ENCODE results near the gene LGALS7B. TPM values are rescaled to one million over a fixed set of nuclear protein-coding genes. Genes with fewer than 3 reads are reported as not detected.

The LGALS7B gene
- polyA plus RNA-seq, 1 experiment = not detected

DNA sequence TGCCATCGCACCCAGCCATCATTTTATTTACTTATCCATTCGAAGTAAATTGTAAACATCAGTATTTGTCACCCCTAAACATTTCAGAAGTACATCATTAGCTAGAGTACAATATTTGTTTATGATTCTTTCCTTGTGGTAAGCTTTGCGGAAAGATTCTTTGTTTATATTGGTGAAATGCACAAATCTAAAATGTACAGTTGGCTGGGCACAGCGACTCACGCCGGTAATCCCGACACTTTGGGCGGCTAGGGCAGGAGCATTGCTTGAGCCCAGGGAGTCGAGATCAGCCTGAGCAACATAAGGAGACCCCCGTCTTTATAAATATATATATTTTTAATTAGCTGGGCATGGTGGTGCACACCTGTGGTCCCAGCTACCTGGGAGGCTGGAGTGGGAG, 10.1 kb downstream of the LGALS7B start:
- POLR2A ChIA-PET = no interaction called here

DNA sequence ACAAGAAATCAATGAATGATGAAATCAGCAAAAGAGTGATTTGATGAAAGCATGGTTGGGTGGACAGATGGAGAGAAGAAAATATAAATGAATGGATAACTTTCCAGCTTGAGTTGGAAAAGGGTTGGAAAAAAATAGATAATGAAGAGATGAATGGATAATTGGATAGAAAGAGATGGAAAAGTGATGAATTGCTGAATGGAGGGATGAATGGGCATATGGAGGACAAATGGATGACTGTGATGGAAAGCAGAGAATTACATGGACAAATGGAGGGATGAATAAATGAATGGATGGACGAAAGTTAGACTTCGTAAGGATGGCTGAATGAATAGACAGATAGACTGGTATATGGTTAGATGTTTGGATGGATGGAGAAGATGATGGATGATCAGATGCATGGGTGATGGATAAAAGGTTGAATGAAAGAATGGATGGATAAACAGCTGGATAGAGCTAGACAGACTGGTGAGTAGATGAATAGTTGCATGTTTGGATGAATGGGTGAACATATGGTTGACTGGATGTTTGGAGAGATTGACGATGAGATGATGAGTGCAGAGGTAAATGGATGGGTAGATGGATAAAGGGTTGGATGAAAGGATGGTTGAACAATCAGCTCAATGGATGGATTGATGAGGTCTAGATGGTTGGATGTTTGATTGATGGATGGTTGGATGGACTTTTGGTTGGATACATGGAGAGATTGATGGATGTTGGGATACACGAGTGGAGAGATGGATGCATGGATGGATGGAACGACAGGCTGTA, 11.8 kb downstream of the LGALS7B start:
- POLR2A ChIA-PET = no interaction called here
- Histone ChIP-seq H3K36me3 (ENCODE audit: control insufficient read depth, insufficient read depth, low read length) (no peaks in the 10 kb centered on the region), H3K27me3 (ENCODE audit: control insufficient read depth, insufficient read depth, low read length) (no peaks in the 10 kb centered on the region), H3K4me3 (ENCODE audit: low read depth, low read length) (no peak overlapping the region)
- TF ChIP-seq, protein P1, sequence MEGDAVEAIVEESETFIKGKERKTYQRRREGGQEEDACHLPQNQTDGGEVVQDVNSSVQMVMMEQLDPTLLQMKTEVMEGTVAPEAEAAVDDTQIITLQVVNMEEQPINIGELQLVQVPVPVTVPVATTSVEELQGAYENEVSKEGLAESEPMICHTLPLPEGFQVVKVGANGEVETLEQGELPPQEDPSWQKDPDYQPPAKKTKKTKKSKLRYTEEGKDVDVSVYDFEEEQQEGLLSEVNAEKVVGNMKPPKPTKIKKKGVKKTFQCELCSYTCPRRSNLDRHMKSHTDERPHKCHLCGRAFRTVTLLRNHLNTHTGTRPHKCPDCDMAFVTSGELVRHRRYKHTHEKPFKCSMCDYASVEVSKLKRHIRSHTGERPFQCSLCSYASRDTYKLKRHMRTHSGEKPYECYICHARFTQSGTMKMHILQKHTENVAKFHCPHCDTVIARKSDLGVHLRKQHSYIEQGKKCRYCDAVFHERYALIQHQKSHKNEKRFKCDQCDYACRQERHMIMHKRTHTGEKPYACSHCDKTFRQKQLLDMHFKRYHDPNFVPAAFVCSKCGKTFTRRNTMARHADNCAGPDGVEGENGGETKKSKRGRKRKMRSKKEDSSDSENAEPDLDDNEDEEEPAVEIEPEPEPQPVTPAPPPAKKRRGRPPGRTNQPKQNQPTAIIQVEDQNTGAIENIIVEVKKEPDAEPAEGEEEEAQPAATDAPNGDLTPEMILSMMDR (IDR thresholded peaks at IDR 0.05; ENCODE audit: insufficient read depth, low read depth, low read length) = no peak
- CTCF ChIA-PET = interaction anchor here (1.8 to 2.5 kb wide), 2 partner anchors 26 to 87 kb away, joined by 4 to 8 read pairs; no protein-coding TSS in a partner anchor
- DNase-seq (ENCODE audit: low read depth) = no peak

More for the DNA sequence above, 10.1 kb downstream of the LGALS7B start:
- DNase-seq (ENCODE audit: low read depth) = no peak
- TF ChIP-seq, protein P1 (IDR thresholded peaks at IDR 0.05; ENCODE audit: insufficient read depth, low read depth, low read length) = no peak
- CTCF ChIA-PET = interaction anchor here (0.7 to 2.5 kb wide), 4 partner anchors 14 to 89 kb away, joined by 3 to 8 read pairs (median 4); partner anchors contain the start of gene LGALS4
- H3K36me3 ChIP-seq (ENCODE audit: control insufficient read depth, insufficient read depth, low read length) = no peaks in the 10 kb centered on the region
- no peaks in the 10 kb centered on the region for H3K27me3 ChIP-seq (ENCODE audit: control insufficient read depth, insufficient read depth, low read length)
- no peak overlapping the region for H3K4me3 ChIP-seq (ENCODE audit: low read depth, low read length)

DNA sequence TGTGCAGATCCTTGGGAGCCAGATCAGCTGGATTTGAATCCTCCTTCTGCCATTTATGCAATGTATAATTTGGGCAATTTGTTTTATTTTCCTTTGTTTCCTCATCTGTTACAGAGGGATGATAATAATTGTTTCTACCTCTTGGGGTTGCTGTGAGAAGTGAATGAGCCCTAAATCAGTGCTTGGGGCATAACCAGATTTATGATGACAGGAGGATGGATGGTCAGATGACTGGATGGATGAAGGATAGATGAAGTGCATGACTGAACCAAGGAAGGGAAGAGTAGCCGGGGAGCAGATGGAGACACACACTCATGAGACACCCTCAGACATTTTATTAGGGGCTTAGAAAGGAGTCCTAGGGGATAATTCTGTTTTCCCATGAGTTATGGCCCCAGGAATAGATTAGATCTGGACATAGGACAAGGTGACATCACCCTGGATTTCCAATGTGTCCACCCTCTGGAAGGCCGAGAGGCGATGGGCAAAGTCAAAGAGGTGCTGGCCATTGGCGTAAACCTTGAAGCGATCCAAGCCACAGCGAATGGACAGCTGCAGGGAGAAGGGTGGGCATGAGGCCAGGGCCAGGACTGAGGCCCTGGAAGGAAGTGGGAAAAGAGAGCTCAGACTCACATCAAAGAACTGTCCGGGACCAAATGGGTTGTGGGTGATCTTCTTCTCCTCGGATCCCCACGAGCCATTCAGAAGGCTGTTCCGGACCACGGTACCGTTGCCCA, 12.5 kb downstream of the LGALS7B start:
- TF ChIP-seq, protein P1 (IDR thresholded peaks at IDR 0.05; ENCODE audit: insufficient read depth, low read depth, low read length) = no peak
- Histone ChIP-seq H3K36me3 (ENCODE audit: control insufficient read depth, insufficient read depth, low read length) (no peaks in the 10 kb centered on the region), H3K27me3 (ENCODE audit: control insufficient read depth, insufficient read depth, low read length) (no peaks in the 10 kb centered on the region), H3K4me3 (ENCODE audit: low read depth, low read length) (no peak overlapping the region)
- ChIA-PET POLR2A (no interaction called here), CTCF (interaction anchor here (2.5 kb wide), 1 partner anchor 86 kb away, joined by 8 read pairs; no protein-coding TSS in a partner anchor)
- no peak for DNase-seq (ENCODE audit: low read depth)

DNA sequence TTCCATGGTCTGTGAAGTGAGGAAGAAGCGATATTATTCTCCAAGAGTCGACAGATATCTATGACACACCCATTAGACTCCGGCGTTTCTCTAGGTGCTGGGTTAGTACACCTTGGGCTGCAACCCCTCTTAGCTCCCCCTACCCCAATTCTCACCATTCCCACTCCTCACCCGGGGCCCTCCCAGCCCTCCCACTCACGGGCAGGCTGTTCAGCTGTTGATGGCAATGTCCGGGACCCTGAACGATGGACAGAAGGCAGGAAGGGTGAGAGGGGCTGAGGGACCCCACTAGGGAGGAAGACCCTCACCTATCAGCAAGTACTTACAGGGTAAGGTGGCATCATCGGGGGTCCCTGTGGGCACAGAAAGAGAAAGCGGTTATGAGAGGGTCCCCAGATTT, 14.5 kb downstream of the LGALS7B start:
- no peaks in the 10 kb centered on the region for H3K36me3 ChIP-seq (ENCODE audit: control insufficient read depth, insufficient read depth, low read length)
- ChIA-PET POLR2A (no interaction called here), CTCF (no interaction called here)
- H3K4me3 ChIP-seq (ENCODE audit: low read depth, low read length) = no peak overlapping the region
- TF ChIP-seq, protein P1 (IDR thresholded peaks at IDR 0.05; ENCODE audit: insufficient read depth, low read depth, low read length) = no peak
- H3K27me3 ChIP-seq (ENCODE audit: control insufficient read depth, insufficient read depth, low read length) = no peaks in the 10 kb centered on the region
- no peak for DNase-seq (ENCODE audit: low read depth)

DNA sequence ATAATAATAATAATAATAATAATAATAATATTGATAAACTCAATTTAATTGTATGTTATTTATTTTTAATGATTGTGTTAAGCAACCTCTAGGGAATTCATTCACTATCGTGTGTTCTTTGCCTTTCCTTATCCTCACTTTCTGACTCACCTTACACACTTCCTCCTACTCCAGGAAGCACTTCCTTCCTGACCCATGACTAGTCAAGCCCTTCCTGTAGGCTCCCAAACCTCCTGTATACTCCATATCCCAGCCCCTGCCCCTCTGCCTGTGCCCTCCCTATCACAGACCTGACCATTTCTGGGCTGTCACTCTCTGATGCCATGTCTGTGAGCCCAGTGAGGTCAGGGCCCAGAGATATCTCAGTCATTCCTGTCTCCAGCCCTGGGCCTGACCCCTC, 16.2 kb downstream of the LGALS7B start:
- no peaks in the 10 kb centered on the region for H3K36me3 ChIP-seq (ENCODE audit: control insufficient read depth, insufficient read depth, low read length)
- TF ChIP-seq, protein P1 (IDR thresholded peaks at IDR 0.05; ENCODE audit: insufficient read depth, low read depth, low read length) = no peak
- no peak overlapping the region for H3K4me3 ChIP-seq (ENCODE audit: low read depth, low read length)
- no peaks in the 10 kb centered on the region for H3K27me3 ChIP-seq (ENCODE audit: control insufficient read depth, insufficient read depth, low read length)
- ChIA-PET CTCF (no interaction called here), POLR2A (no interaction called here)
- no peak for DNase-seq (ENCODE audit: low read depth)

All from BJ (cell line).